Activated naive CD8-positive, alpha-beta T cell (primary cell): ENCODE results near the gene ALG2.
A peak's percentile ranks its signal among the peaks of the same experiment; 100 is the strongest.

Experiments used
- H3K27ac Mint-ChIP-seq: one replicate; pipeline ENCODE4 v1.8.0; 2021; ENCODE audit warnings: mixed read lengths
- H3K27me3 Mint-ChIP-seq: one replicate; pipeline ENCODE4 v1.8.0; 2021; ENCODE audit warnings: mixed read lengths
- H3K36me3 Mint-ChIP-seq: one replicate; pipeline ENCODE4 v1.8.0; 2021; ENCODE audit warnings: mixed read lengths
- H3K4me1 Mint-ChIP-seq: one replicate; pipeline ENCODE4 v1.8.0; 2021; ENCODE audit warnings: low read depth, mixed read lengths
- H3K4me3 Mint-ChIP-seq: one replicate; pipeline ENCODE4 v1.8.0; 2021; ENCODE audit warnings: mild to moderate bottlenecking, mixed read lengths
- H3K9me3 Mint-ChIP-seq: one replicate; pipeline ENCODE4 v1.8.0; 2021; ENCODE audit warnings: low read depth, mixed read lengths

Gene ALG2

DNA sequence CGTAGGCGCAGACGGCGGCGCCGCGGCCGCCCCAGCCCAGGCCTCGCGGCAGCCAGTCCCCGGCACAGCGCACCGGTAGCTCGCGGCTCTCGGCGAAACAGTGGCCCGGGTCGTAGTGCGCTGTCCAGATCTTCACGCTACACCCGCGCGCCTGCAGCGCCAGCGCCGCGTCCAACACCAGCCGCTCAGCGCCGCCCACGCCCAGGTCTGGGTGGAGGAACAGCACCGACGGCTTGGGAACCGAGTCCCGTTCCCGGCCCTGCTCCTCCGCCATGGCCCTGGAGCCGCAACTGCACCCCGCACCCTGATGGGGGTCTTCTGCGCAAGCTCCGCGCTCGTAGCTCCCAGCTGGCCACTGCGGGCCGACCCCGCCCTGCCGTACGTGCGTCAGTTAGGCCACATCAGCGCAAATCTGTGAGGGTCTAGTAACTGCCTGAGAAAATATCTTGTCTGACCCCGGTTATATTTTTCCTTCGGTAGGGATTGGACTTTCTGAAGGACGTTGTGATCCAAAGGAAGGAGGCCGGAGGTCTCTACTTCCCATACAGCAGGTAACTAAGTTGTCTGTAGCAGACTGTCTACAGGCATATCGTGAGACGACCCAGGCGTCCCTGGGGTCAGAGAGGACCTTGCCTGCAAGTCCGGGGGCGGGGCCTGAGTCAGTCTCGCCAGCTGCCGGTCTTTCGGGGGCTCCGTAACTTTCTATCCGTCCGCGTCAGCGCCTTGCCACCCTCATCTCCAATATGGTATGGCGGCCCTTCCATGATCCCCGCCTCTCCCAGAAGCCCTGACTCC, at the start of gene ALG2, which contains the start of gene SEC61B:
Gene ALG2, minus strand, starts transcription at position 322 of the 795 bp plus-strand sequence. Its CDS starts 48 bp downstream, at position 274.
Gene SEC61B, plus strand, starts transcription at position 662 of the 795 bp plus-strand sequence. Its CDS starts 82 bp downstream, at position 744.
- Mint-ChIP-seq H3K27me3 (no peaks in the 10 kb centered on the region), H3K4me3 (peak within 1 kb of the TSS; percentile 99), H3K27ac (peak within 1 kb of the TSS; percentile 100), H3K9me3 (no peaks in the 10 kb centered on the region), H3K36me3 (peaks cover 15% of the 10 kb centered on the region), H3K4me1 (peaks cover 72% of the 10 kb centered on the region)

GRCh38 chr9:99270491-99270890, 48.7 kb upstream of the ALG2 start:
- H3K4me1 Mint-ChIP-seq, result peaks cover 13% of the 10 kb centered on the region
- H3K36me3 Mint-ChIP-seq, result no peaks in the 10 kb centered on the region
- H3K27ac Mint-ChIP-seq, result no peak overlapping the region
- H3K9me3 Mint-ChIP-seq, result no peaks in the 10 kb centered on the region
- H3K4me3 Mint-ChIP-seq, result no peak overlapping the region
- no peaks in the 10 kb centered on the region for H3K27me3 Mint-ChIP-seq

DNA sequence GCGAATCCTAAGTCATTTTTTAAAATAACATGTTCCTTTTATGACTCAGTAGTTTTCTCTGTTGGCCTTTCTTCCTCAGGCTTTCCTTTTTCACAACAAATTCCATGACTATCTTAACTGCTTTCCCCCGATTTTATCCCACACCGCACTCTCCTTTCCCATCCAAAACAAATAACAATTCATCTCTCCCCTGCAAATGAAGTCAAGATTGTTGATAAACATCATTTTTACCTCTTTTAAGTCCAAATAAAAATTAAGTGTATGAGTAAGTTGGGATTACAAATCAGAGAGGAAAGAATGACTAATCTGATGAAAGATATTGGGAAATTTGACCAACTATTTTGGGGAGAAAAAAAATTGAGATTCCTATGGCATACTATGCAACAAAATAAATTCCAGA, 47.7 kb upstream of the ALG2 start:
- no peaks in the 10 kb centered on the region for H3K27me3 Mint-ChIP-seq
- no peaks in the 10 kb centered on the region for H3K9me3 Mint-ChIP-seq
- no peak overlapping the region for H3K4me3 Mint-ChIP-seq
- H3K36me3 Mint-ChIP-seq, result no peaks in the 10 kb centered on the region
- no peak overlapping the region for H3K27ac Mint-ChIP-seq
- peaks cover 13% of the 10 kb centered on the region for H3K4me1 Mint-ChIP-seq

GRCh38 chr9:99266255-99267023, 44.7 kb upstream of the ALG2 start:
- no peaks in the 10 kb centered on the region for H3K27me3 Mint-ChIP-seq
- H3K4me1 Mint-ChIP-seq, result peaks cover 17% of the 10 kb centered on the region
- H3K36me3 Mint-ChIP-seq, result no peaks in the 10 kb centered on the region
- H3K27ac Mint-ChIP-seq, result peak overlapping the region; percentile 42
- no peaks in the 10 kb centered on the region for H3K9me3 Mint-ChIP-seq
- peak overlapping the region; percentile 76 for H3K4me3 Mint-ChIP-seq

- Mint-ChIP-seq H3K4me1 (peaks cover 17% of the 10 kb centered on the region), H3K4me3 (no peak overlapping the region), H3K9me3 (no peaks in the 10 kb centered on the region), H3K27ac (no peak overlapping the region), H3K36me3 (no peaks in the 10 kb centered on the region), H3K27me3 (no peaks in the 10 kb centered on the region)
Observed at GRCh38 chr9:99265691-99266090, 43.9 kb upstream of the ALG2 start.

DNA sequence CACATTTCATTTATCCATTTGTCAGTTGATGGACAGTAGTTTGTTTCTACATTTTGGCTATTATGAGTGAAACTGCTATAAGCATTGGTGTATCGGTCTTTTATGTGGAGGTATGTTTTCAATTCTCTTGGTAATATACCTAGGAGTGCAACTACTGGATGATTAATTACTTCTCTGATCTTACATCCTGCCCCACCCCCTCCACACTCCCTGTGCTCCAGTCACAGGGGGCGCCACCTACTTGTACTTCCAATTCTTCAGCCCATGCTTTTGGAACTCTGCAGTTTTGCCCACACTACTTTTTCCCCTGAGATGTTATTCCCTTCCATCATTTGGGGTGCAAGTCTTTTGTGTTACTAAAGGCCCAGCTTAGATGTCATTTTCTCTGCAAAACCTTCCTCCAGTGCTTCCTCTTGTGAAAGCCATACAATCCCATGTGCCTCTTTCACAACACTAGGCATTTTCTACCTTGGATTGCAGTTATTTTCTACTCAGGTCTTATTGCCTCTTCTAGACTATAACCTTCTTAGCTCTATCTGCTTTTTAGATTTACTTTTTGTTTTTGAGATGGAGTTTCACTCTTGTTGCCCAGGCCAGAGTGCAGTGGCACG, 42.4 kb upstream of the ALG2 start:
- H3K9me3 Mint-ChIP-seq, result no peaks in the 10 kb centered on the region
- peaks cover 25% of the 10 kb centered on the region for H3K4me1 Mint-ChIP-seq
- no peak overlapping the region for H3K4me3 Mint-ChIP-seq
- H3K27ac Mint-ChIP-seq, result no peak overlapping the region
- H3K36me3 Mint-ChIP-seq, result no peaks in the 10 kb centered on the region
- H3K27me3 Mint-ChIP-seq, result no peaks in the 10 kb centered on the region

- Mint-ChIP-seq H3K4me3 (no peak overlapping the region), H3K27ac (no peak overlapping the region), H3K27me3 (no peaks in the 10 kb centered on the region), H3K9me3 (no peaks in the 10 kb centered on the region), H3K4me1 (peaks cover 28% of the 10 kb centered on the region), H3K36me3 (no peaks in the 10 kb centered on the region)
Observed at GRCh38 chr9:99262949-99263418, 41.2 kb upstream of the ALG2 start.

DNA sequence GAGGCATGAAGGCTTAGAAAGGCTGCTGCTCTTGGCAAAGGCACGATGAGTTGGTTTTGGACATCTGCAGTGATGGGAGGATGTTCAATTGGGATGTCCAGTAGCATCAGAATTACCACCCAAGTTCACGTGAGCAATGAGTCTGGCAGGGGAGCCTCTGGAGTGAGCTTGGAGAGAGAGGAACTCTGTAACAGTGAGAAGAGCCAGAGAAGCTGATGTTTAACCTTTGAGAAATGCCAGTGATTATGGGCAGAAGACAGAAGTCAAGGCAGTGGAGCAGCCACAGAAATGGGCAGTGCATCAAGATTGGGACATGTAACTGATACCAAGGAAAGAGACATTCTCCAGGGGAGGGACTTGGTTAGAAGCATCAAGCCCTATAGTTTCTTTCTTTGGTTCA, 40.2 kb upstream of the ALG2 start:
- no peak overlapping the region for H3K27ac Mint-ChIP-seq
- H3K27me3 Mint-ChIP-seq, result no peaks in the 10 kb centered on the region
- H3K9me3 Mint-ChIP-seq, result no peaks in the 10 kb centered on the region
- peaks cover 25% of the 10 kb centered on the region for H3K4me1 Mint-ChIP-seq
- H3K4me3 Mint-ChIP-seq, result no peak overlapping the region
- H3K36me3 Mint-ChIP-seq, result no peaks in the 10 kb centered on the region

GRCh38 chr9:99259231-99259918, 37.6 kb upstream of the ALG2 start:
- H3K4me1 Mint-ChIP-seq, result peaks cover 23% of the 10 kb centered on the region
- H3K27ac Mint-ChIP-seq, result no peak overlapping the region
- no peaks in the 10 kb centered on the region for H3K9me3 Mint-ChIP-seq
- H3K27me3 Mint-ChIP-seq, result no peaks in the 10 kb centered on the region
- H3K36me3 Mint-ChIP-seq, result peaks cover 5% of the 10 kb centered on the region
- peak overlapping the region; percentile 71 for H3K4me3 Mint-ChIP-seq

- Mint-ChIP-seq H3K27me3 (no peaks in the 10 kb centered on the region), H3K36me3 (peaks cover 5% of the 10 kb centered on the region), H3K4me1 (peaks cover 34% of the 10 kb centered on the region), H3K4me3 (no peak overlapping the region), H3K9me3 (no peaks in the 10 kb centered on the region), H3K27ac (no peak overlapping the region)
Observed at GRCh38 chr9:99257723-99258389, 36.1 kb upstream of the ALG2 start.

DNA sequence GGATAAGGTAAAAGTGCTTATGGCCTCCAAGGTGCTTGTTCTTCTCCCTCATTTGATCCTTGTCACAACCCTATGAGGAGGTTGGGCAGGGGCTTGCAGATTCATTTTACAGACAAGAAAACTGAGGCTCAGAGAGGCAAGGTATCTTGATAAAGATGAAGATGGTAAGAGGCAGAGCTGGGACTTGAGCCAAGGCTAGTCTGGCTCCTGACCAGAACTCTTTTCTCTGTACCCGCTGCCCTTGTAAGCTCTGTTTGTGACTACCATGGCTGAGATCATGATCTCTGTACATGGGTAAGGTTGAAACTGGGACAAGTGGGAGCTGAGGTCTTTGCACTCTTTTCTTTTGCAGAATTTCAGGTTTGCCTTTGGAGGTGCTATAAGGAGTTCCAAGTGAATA, 33.9 kb upstream of the ALG2 start:
- Mint-ChIP-seq H3K27ac (no peak overlapping the region), H3K27me3 (no peaks in the 10 kb centered on the region), H3K4me1 (peaks cover 38% of the 10 kb centered on the region), H3K9me3 (no peaks in the 10 kb centered on the region), H3K4me3 (no peak overlapping the region), H3K36me3 (peaks cover 5% of the 10 kb centered on the region)

DNA sequence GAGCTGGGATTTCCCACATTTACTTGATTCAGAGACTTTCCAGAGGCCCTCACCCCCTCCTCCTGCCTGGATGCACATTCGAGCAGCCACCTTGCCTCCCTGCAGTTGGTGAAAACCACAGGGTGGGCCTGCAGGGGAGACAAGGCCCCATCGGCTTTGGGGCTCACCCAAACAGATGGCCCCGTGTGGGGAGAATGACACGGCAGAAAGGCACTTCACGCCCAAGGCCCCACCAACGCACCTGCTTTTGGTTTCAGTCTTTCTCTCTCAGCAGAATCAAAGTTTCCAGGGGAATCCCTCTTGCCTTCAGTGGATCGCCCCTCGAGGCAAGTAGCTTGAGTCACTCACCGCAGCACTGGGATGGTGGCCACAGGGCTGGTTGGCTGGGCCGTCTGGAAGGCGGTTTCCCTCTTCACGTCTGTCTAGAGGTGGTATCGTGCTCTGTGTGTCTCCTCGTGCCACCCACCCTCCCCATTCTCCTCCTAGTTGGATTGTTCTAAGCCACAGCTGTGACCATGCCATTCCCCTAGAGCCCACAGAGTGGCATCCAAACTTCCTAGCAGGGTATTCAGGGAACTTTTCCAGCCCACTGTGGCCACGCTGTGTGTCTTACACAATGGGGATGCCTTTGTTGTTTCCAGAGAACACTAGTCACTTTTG, 32.2 kb upstream of the ALG2 start:
- Mint-ChIP-seq H3K9me3 (no peaks in the 10 kb centered on the region), H3K27ac (peak overlapping the region; percentile 91), H3K27me3 (no peaks in the 10 kb centered on the region), H3K4me1 (peaks cover 31% of the 10 kb centered on the region), H3K36me3 (peaks cover 5% of the 10 kb centered on the region), H3K4me3 (peak overlapping the region; percentile 73)

- Mint-ChIP-seq H3K4me3 (peak overlapping the region; percentile 73), H3K4me1 (peaks cover 28% of the 10 kb centered on the region), H3K36me3 (peaks cover 5% of the 10 kb centered on the region), H3K27ac (peak overlapping the region; percentile 91), H3K9me3 (no peaks in the 10 kb centered on the region), H3K27me3 (no peaks in the 10 kb centered on the region)
Observed at GRCh38 chr9:99253134-99253533, 31.4 kb upstream of the ALG2 start.

- Mint-ChIP-seq H3K27me3 (no peaks in the 10 kb centered on the region), H3K27ac (no peak overlapping the region), H3K9me3 (no peaks in the 10 kb centered on the region), H3K36me3 (peaks cover 5% of the 10 kb centered on the region), H3K4me3 (no peak overlapping the region), H3K4me1 (peaks cover 28% of the 10 kb centered on the region)
Observed at GRCh38 chr9:99251157-99251556, 29.4 kb upstream of the ALG2 start.
